HG03558 (cell line): ENCODE measurements around the gene TNFRSF25.
"Not testable (repeated sequence)": the region's sequence is repeated elsewhere in the genome, so short reads cannot be mapped to it uniquely, and the experiment has no call there.

Source experiments
- ATAC-seq: cut with Tn5 transposase; IDR thresholded peaks from one replicate; pipeline ENCODE4 v1.9.1; 2021; ENCODE audit warnings: moderate number of reproducible peaks; ENCODE audit not compliant: unreplicated experiment; ENCODE audit errors: extremely low read depth

TNFRSF25 gene

GRCh38 chr1:6502000-6502891 is 36.3 kb upstream of the TNFRSF25 start:
- no peak for ATAC-seq

GRCh38 chr1:6501279-6501813 is 35.4 kb upstream of the TNFRSF25 start:
- no peak for ATAC-seq

- no peak for ATAC-seq
These were observed 34.7 kb upstream of the TNFRSF25 start for GRCh38 chr1:6500544-6501278.

DNA sequence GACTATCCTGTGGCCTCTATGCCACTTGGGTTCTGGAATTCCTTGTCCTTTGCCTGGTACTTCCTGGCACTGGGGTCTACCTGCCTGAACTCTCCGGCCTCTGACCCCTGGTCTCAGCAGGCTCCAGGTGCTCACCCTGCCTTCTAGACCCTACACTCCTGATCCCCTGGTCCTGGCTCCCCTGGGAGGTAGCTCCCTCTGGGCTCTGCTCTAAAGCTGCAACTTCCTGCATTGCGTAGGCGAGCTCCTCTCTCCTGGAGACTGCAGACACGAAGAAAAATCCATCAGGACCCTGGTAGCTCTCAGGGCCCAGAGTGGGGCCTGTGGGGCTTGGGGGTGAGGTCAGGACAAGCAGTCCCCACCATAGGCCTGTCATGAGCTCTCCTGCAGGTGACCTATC is 33.3 kb upstream of the TNFRSF25 start:
- no peak for ATAC-seq

- ATAC-seq, result no peak
These were observed 32.7 kb upstream of the TNFRSF25 start for GRCh38 chr1:6498576-6499111.

GRCh38 chr1:6497867-6498575 is 32.0 kb upstream of the TNFRSF25 start:
- ATAC-seq, result no peak

- ATAC-seq, result no peak
These were observed 31.4 kb upstream of the TNFRSF25 start for GRCh38 chr1:6497215-6497866.

GRCh38 chr1:6496890-6497214 is 30.9 kb upstream of the TNFRSF25 start:
- ATAC-seq, result no peak

DNA sequence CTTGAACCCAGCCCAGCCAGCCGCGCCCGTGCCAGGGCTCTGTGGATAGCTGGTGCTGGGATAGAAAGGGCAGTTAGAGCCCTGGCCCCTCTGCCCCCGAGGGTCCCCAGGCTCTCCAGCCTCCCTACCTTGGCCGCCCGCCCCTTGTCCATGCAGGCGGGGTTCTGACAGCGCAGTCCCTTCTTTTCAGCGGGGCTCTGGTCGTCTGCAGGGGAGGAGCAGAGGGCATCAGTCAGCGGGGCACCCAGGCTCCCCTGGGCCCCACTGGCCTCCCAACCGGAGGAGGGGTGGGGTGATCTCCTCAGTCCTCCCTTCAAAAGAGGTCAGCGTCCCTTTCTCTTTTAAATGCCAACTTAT is 30.4 kb upstream of the TNFRSF25 start:
- ATAC-seq, result no peak

DNA sequence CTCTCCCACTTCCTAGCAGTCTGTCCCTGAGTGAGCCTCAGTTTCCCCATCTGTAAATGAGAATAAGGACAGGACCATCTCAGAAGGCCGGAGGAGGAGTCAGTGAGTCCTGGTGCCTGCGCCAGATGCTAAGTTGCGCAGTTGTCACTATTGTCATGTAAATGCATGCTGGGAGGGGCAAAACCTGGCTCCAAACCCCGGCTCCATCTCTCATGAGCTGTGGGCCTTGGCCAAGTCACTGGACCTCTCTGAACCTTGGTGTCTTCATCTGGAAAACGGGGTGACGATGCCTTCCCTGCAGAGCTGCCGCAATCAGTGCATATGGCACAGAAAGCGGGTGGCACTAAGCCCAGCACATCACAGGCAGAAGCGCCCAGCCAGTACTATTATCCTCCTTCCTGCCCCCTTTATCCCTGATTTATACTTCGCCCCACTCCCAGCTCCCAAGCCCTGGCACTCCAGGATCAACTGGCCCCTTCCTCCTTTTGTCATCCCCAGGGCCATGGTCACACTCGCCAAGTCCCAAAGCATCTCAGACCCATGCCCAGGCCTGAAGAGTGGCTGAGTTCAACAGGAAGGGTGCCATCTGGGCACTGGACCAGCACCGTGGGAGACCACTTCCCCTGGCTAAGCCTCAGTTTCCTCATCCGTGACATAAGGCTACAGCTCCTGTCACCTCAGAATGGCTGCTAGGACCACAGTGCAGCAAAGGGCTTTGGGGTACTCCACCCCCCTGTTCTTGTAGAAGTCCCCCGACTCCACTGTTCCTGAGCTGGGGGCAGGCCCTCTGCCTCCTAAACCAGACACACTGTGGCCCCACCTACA is 29.8 kb upstream of the TNFRSF25 start:
- no peak for ATAC-seq

DNA sequence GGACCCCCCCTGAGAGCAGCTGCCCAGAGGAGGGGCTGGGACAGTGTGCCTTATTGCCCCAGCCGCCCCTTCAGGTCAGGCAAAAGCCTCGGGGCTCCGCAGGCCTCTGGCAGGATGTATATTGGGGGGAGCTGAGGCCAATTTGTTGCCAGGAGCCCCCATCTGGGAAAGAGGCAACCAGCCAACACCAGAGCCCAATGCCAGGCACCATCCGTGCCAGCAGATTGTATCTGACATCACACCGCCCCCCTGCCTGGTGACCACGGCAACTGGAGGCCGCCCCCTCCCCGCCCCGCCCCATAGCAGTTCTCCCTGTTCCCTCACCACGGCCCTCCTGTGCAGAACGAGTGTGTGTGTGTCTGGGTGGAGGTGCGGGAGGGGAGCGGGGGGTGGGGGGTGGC is 29.1 kb upstream of the TNFRSF25 start:
- no peak for ATAC-seq

- no peak for ATAC-seq
These were observed 28.7 kb upstream of the TNFRSF25 start for GRCh38 chr1:6494627-6495026.

DNA sequence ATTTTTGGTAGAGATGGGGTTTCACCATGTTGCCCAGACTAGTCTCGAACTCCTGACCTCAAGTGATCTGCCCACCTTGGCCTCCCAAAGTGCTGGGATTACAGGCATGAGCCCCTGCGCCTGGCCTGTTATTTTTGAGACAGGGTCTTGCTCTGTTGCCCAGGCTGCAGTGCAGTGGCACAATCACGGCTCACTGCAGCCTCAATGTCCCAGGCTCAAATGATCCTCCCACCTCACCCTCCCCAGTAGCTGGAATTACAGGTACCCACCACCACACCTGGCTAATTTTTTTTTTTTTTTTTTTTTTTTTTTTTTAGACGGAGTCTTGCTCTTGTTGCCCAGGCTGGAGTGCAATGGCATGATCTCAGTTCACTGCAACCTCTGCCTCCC is 27.9 kb upstream of the TNFRSF25 start:
- ATAC-seq, result not testable (repeated sequence)

DNA sequence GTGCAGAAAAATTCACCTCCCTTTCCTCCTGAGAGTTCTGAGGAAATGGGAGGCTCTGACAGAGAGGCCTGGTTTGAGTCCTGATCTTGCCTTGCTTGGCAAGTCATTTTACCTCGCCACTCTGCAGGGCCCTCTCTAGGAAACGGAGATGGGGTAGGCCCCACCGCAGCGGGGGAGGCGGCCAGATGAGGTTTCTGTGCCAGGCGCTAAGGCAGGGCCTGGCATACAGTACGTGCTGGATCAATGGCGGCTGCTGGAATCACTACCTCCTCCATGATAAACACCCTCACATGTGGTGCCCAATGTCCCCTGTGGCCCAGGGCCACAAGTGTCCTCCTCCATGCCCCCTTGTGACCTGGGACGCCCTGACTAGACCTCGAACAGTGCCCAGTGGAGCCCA is 26.0 kb upstream of the TNFRSF25 start:
- ATAC-seq, result no peak

GRCh38 chr1:6491480-6491962 is 25.5 kb upstream of the TNFRSF25 start, which contains the start of gene PLEKHG5:
TSS of gene PLEKHG5 (minus strand) at chr1:6491667. CDS start at chr1:6477571, 14,096 bp downstream.
- ATAC-seq, result no peak

DNA sequence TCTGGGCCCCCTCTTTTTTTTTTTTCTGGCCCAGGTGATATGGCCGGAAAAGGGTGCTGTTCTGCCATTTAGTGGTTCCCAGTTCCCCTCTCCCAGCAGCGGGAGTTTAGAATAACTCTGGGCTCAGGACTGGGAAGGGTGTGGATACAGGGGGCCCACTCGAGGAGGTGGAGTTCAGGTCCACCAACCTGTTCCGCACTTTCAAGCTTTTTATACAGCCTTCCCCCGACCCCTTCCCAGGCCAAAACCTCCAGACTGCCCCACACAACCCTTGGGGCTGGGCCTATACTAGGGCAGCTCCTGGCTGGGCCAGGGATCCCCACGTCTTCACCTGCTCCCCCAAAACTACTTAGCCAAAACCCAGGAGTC is 25.1 kb upstream of the TNFRSF25 start:
- ATAC-seq, result no peak

GRCh38 chr1:6490181-6491080 is 24.5 kb upstream of the TNFRSF25 start:
- ATAC-seq, result no peak

GRCh38 chr1:6489799-6490180 is 23.8 kb upstream of the TNFRSF25 start:
- no peak for ATAC-seq
